Gastroesophageal sphincter (tissue), 4 donors: ENCODE data around the gene ESPNL. TPM values are rescaled to one million over a fixed set of nuclear protein-coding genes. Genes with fewer than 3 reads are reported as not detected.

Experiments used
- ATAC-seq: fragments of 150-250 bp; one replicate; pipeline ENCODE4 v1.9.1; 2016; ENCODE audit warnings: mild to moderate bottlenecking, moderate library complexity
- H3K27ac ChIP-seq, 4 donors: fragments of 200-600 bp; sonication (generic) in 3 of 4; 1 replicate in 3 of 4; 2 replicates in 1 of 4; pipeline ENCODE4 v1.5.1; 2016 to 2019
- H3K27me3 ChIP-seq: fragments of 200-600 bp; sonication (generic); one replicate; pipeline ENCODE4 v1.5.1; 2019
- H3K36me3 ChIP-seq, 2 donors: fragments of 200-600 bp; sonication (generic); one replicate each; pipeline ENCODE4 v1.5.1; 2019; ENCODE audit warnings: control low read depth in 1 of 2
- H3K4me1 ChIP-seq, 3 donors: fragments of 200-600 bp; sonication (generic); 1 replicate in 2 of 3; 2 replicates in 1 of 3; pipeline ENCODE4 v1.5.1; 2016 to 2019; ENCODE audit warnings: control low read depth in 2 of 3
- H3K4me3 ChIP-seq, 2 donors: fragments of 200-600 bp; sonication (generic); one replicate each; pipeline ENCODE4 v1.5.1; 2019; ENCODE audit warnings: mild to moderate bottlenecking in 1 of 2, moderate library complexity in 1 of 2
- H3K9me3 ChIP-seq, 3 donors: fragments of 200-600 bp; sonication (generic); one replicate each; pipeline ENCODE4 v1.5.1; 2017 to 2019; ENCODE audit warnings: control low read depth in 2 of 3
- EP300 ChIP-seq: sonication (generic); formaldehyde crosslinking; IDR thresholded peaks from one replicate; pipeline ENCODE4 v1.6.1; 2017; ENCODE audit warnings: antibody characterized with exemption, mild to moderate bottlenecking
- POLR2A ChIP-seq, 2 donors: fragments of 450-650 bp; IDR thresholded peaks; one replicate each; pipeline ENCODE4 v1.6.1; 2017; ENCODE audit warnings: antibody characterized with exemption in 2 of 2, mild to moderate bottlenecking in 2 of 2, moderate library complexity in 1 of 2
- POLR2AphosphoS5 ChIP-seq: sonication (generic); formaldehyde crosslinking; IDR thresholded peaks from one replicate; pipeline ENCODE4 v1.6.1; 2017; ENCODE audit warnings: antibody characterized with exemption
- WGBS, 2 donors: methylation state at CpG; one replicate each; pipeline ENCODE4 v1.1.5; 2018; ENCODE audit warnings: low coverage in 1 of 2; 5-methylcytosine and 5-hydroxymethylcytosine counted together
- total RNA-seq, 4 donors: library from RNA; depleted of rRNA; stranded (reverse); fragments of >200 nt; gene quantifications; one replicate each; pipeline ENCODE4 v1.1.0, GENCODE V29; 2016
- TF ChIP-seq, protein P1 (sequence below), 4 experiments: fragments of 200-600 bp in 2 of 4; fragments of 450-650 bp in 2 of 4; sonication (generic) in 1 of 4; IDR thresholded peaks; one replicate each; pipeline ENCODE4 v1.5.1; 2017 to 2019; ENCODE audit warnings: antibody characterized with exemption in 4 of 4, mild to moderate bottlenecking in 2 of 4, moderate library complexity in 2 of 4

The ESPNL gene
- total RNA-seq, 4 donors from 2014 or later, result 0.12 to 3.4 (median 0.31) TPM; not detected in 1

DNA sequence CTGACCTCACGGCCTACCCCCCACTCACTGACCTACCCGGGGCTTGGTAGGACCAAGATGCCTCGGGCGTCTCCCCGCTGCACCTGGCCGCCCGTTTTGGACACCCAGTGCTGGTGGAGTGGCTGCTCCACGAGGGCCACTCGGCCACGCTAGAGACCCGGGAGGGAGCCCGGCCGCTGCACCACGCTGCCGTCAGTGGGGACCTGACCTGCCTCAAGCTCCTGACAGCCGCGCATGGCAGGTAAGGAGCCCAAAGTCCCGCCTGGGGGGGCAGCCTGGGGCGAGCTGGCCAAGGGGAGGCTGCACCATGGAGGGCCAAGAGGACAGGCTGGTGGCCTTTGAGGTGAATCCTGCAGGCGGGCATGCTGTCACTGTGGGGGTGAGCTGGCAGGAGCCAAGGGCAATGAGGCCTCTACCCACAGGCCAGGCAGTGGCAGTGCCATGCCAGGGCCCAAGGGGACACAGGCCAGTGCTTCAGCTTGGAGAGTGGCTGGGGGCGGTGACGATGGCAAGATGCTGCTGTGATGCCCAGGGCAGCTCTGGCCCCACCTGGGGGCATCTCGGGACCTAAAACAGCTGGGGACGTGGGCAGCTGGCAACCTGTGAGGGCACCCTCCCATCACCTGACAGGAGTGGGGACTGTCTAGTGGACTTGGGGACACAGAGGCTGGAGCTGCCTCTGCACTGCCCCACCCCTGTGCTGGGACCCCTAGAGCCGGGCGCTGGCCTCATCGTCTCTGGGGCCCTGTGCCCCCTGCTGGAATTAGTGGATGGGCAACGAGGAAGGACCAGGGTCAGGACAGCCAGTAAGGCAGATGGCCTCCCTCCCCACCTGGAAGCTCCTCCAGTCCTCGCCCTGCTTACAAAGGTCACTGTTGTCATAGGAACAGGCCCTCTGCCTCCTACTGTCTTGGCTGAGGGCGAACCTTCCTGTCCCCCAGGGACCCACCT lies 2.0 kb downstream of the ESPNL start:
- H3K27ac ChIP-seq, result no peak overlapping the region
- TF ChIP-seq EP300 (no peak), POLR2AphosphoS5 (no peak), POLR2A (IDR thresholded peaks at IDR 0.05) (no peak)
- TF ChIP-seq, protein P1, sequence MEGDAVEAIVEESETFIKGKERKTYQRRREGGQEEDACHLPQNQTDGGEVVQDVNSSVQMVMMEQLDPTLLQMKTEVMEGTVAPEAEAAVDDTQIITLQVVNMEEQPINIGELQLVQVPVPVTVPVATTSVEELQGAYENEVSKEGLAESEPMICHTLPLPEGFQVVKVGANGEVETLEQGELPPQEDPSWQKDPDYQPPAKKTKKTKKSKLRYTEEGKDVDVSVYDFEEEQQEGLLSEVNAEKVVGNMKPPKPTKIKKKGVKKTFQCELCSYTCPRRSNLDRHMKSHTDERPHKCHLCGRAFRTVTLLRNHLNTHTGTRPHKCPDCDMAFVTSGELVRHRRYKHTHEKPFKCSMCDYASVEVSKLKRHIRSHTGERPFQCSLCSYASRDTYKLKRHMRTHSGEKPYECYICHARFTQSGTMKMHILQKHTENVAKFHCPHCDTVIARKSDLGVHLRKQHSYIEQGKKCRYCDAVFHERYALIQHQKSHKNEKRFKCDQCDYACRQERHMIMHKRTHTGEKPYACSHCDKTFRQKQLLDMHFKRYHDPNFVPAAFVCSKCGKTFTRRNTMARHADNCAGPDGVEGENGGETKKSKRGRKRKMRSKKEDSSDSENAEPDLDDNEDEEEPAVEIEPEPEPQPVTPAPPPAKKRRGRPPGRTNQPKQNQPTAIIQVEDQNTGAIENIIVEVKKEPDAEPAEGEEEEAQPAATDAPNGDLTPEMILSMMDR (IDR thresholded peaks at IDR 0.05), result no peak
- no peak overlapping the region for H3K4me3 ChIP-seq
- no peaks in the 10 kb centered on the region for H3K4me1 ChIP-seq
- ATAC-seq, result no peak
- 68 to 84% methylated on average over 2 to 4 of the region's 30 CpGs for WGBS, 2 donors
- peaks cover 2% of the 10 kb centered on the region for H3K27me3 ChIP-seq
- H3K9me3 ChIP-seq, result no peaks in the 10 kb centered on the region
- H3K36me3 ChIP-seq, result no peaks in the 10 kb centered on the region

DNA sequence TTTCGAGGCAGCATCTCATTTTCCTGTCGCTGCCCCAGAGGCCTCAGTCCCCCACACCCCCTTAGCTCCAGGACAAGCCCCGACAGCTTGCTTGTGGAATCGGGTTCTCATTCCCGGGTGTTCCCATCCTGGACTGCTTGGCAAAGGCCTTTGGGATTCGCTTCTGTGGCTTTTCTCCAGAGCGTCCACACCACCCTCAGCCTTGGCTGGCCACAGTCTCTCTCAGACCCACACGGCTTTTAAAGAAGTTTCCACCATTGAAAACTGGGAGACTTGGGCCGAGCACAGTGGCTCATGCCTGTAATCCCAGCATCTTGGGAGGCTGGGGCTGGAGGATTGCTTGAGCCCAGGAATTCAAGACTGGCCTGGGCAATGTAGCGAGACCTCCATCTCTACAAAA lies 2.7 kb downstream of the ESPNL start:
- H3K36me3 ChIP-seq, result no peaks in the 10 kb centered on the region
- no peaks in the 10 kb centered on the region for H3K9me3 ChIP-seq
- peaks cover 8% of the 10 kb centered on the region for H3K27me3 ChIP-seq
- H3K4me3 ChIP-seq, result no peak overlapping the region
- no peaks in the 10 kb centered on the region for H3K4me1 ChIP-seq
- no peak overlapping the region for H3K27ac ChIP-seq
- no peak for TF ChIP-seq EP300
- TF ChIP-seq POLR2AphosphoS5, result no peak
- TF ChIP-seq, protein P1 (IDR thresholded peaks at IDR 0.05), result no peak
- TF ChIP-seq POLR2A (IDR thresholded peaks at IDR 0.05), result no peak
- 82 to 84% methylated on average over 3 to 6 of the region's 10 CpGs for WGBS, 2 donors
- no peak for ATAC-seq

DNA sequence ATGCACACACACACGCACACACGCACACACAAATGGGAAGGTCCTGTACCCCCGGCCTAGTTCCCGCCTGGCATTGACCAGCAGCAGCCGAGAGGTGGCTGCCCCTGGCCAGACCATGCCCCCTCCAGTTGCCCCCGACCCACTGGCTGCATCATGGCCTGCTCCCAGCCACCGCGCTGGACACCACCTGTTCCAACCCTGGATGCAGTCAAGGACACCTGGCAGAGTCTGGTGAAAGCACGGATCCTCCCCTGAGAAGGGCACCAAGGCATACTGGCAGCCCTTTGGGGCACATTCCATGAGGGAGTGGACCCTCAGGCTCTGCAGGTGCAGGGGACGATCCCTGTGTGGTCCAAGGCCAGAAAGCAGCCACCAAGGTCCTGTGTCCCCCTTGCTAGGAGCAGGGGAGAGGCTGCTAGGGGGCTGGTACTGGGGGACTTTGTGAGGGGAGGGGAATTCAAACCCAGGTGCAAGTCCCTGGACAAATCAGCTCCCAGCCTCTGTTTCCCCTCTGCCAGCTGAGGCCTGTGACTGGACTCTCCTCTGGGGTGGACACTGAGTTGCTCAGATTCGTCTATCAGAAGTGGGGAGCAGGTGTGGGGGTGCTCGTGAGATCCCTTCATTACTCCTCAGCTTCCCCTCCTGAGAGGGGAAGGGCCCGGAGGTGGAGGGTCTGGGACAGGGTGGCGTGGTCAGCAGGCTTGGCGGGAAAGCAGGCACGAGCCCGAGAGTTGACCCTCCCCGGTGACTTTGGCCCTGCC lies 3.5 kb downstream of the ESPNL start:
- Histone ChIP-seq H3K36me3 (no peaks in the 10 kb centered on the region), H3K4me3 (no peak overlapping the region), H3K9me3 (no peaks in the 10 kb centered on the region), H3K4me1 (no peaks in the 10 kb centered on the region), H3K27me3 (peaks cover 8% of the 10 kb centered on the region), H3K27ac (no peak overlapping the region)
- ATAC-seq, result no peak
- WGBS, 2 donors, result 91 to 100% methylated on average over 2 to 4 of the region's 18 CpGs
- TF ChIP-seq POLR2AphosphoS5 (no peak), EP300 (no peak), POLR2A (IDR thresholded peaks at IDR 0.05) (no peak)
- TF ChIP-seq, protein P1 (IDR thresholded peaks at IDR 0.05), result no peak

DNA sequence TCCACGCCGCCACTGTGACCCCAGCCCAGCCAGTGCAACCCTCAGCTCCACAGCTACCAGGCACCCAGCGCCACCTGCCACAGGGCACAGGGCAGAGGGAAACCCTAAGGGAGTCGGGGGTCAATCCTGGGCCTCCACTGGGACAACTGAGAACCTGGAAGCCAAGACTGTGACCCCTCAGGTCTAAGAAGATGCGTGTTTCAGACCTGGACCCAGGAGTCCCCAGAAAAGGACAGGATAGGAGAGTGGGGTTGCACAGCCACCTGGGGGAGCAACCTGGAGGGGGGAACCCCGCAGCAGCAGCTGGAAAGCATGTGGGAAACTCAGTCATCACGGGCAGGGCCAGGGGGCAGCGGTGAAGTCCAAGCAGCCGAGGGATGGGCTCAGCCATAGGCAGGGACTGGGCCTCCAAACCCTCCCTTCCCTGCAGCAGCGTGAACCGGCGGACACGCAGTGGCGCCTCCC lies 4.1 kb downstream of the ESPNL start:
- H3K9me3 ChIP-seq, result no peaks in the 10 kb centered on the region
- no peak overlapping the region for H3K4me3 ChIP-seq
- ATAC-seq, result no peak
- no peaks in the 10 kb centered on the region for H3K4me1 ChIP-seq
- TF ChIP-seq POLR2A (IDR thresholded peaks at IDR 0.05) (no peak), EP300 (no peak), POLR2AphosphoS5 (no peak)
- TF ChIP-seq, protein P1 (IDR thresholded peaks at IDR 0.05), result no peak
- H3K27ac ChIP-seq, result no peak overlapping the region
- no CpG with 5 or more reads among the region's 14 CpGs for WGBS, 2 donors
- no peaks in the 10 kb centered on the region for H3K36me3 ChIP-seq
- H3K27me3 ChIP-seq, result peaks cover 8% of the 10 kb centered on the region
